NCI-H2029 (cell line): Measurements from ENCODE around the gene SMG9.
"Not testable (repeated sequence)": the region's sequence is repeated elsewhere in the genome, so short reads cannot be mapped to it uniquely, and the experiment has no call there.

Experiments used
- DNase-seq: peaks from one replicate; lab custom pipeline; 2025; lab: John Stamatoyannopoulos, UW

Gene SMG9

GRCh38 chr19:43690890-43691289 is 63.9 kb downstream of the SMG9 start:
- no peak for DNase-seq

- DNase-seq, result no peak
Observed at GRCh38 chr19:43690444-43690843, 64.3 kb downstream of the SMG9 start.

GRCh38 chr19:43688059-43688701 is 66.6 kb downstream of the SMG9 start:
- no peak for DNase-seq

GRCh38 chr19:43687660-43687997 is 67.1 kb downstream of the SMG9 start:
- no peak for DNase-seq

- DNase-seq, result no peak
Observed at GRCh38 chr19:43684326-43684725, 70.4 kb downstream of the SMG9 start.

GRCh38 chr19:43683905-43684304 is 70.9 kb downstream of the SMG9 start:
- no peak for DNase-seq

- no peak for DNase-seq
Observed at GRCh38 chr19:43682824-43683661, 71.7 kb downstream of the SMG9 start.

- not testable (repeated sequence) for DNase-seq
Observed at GRCh38 chr19:43682269-43682668, 72.5 kb downstream of the SMG9 start.

- DNase-seq, result no peak
Observed at GRCh38 chr19:43681821-43682220, 72.9 kb downstream of the SMG9 start.

- no peak for DNase-seq
Observed at GRCh38 chr19:43678512-43679261, 76.1 kb downstream of the SMG9 start.
